GM19035 (cell line): ENCODE data around the gene EIF4E1B.

ENCODE experiments used
- ATAC-seq: cut with Tn5 transposase; IDR thresholded peaks from one replicate; pipeline ENCODE4 v1.9.1; 2021; ENCODE audit not compliant: unreplicated experiment

Gene EIF4E1B

GRCh38 chr5:176644878-176645670 is 14.6 kb downstream of the EIF4E1B start:
- no peak for ATAC-seq

- no peak for ATAC-seq
These were observed 15.7 kb downstream of the EIF4E1B start for GRCh38 chr5:176646049-176646706.

- ATAC-seq, result peak; percentile 21
These were observed 16.2 kb downstream of the EIF4E1B start for GRCh38 chr5:176646707-176647029.

- peak; percentile 91 for ATAC-seq
These were observed 16.8 kb downstream of the EIF4E1B start, which contains the start of gene TSPAN17 for GRCh38 chr5:176647030-176647842. TSPAN17 (plus strand) TSS chr5:176647484; CDS start chr5:176647616, 132 bp downstream.

GRCh38 chr5:176647843-176648473 is 17.5 kb downstream of the EIF4E1B start:
- no peak for ATAC-seq

GRCh38 chr5:176648474-176649194 is 18.2 kb downstream of the EIF4E1B start:
- no peak for ATAC-seq

- no peak for ATAC-seq
These were observed 19.9 kb downstream of the EIF4E1B start for GRCh38 chr5:176650354-176650884.

- ATAC-seq, result no peak
These were observed 21.1 kb downstream of the EIF4E1B start for GRCh38 chr5:176651472-176651980.

GRCh38 chr5:176652136-176652535 is 21.7 kb downstream of the EIF4E1B start:
- ATAC-seq, result no peak

GRCh38 chr5:176653401-176654385 is 23.2 kb downstream of the EIF4E1B start:
- no peak for ATAC-seq

- ATAC-seq, result no peak
These were observed 24.4 kb downstream of the EIF4E1B start for GRCh38 chr5:176654856-176655255.

- no peak for ATAC-seq
These were observed 26.1 kb downstream of the EIF4E1B start for GRCh38 chr5:176656467-176656990.

GRCh38 chr5:176658007-176658599 is 27.6 kb downstream of the EIF4E1B start:
- ATAC-seq, result no peak

- no peak for ATAC-seq
These were observed 28.5 kb downstream of the EIF4E1B start for GRCh38 chr5:176658817-176659511.

- ATAC-seq, result no peak
These were observed 29.0 kb downstream of the EIF4E1B start for GRCh38 chr5:176659512-176659839.

- ATAC-seq, result no peak
These were observed 29.5 kb downstream of the EIF4E1B start for GRCh38 chr5:176659860-176660461.

- ATAC-seq, result peak; percentile 35
These were observed 30.0 kb downstream of the EIF4E1B start for GRCh38 chr5:176660530-176660859.
